NCI-H2029 treated with DMSO at 0.1 percent for 48 hours (cell line): ENCODE results near the gene MYO1D.

Source experiments
- DNase-seq: peaks from one replicate; lab custom pipeline; 2025; lab: John Stamatoyannopoulos, UW

The MYO1D gene

GRCh38 chr17:32504166-32504990 lies 372.5 kb downstream of the MYO1D start:
- DNase-seq = no peak

GRCh38 chr17:32503251-32504165 lies 373.4 kb downstream of the MYO1D start:
- no peak for DNase-seq

- DNase-seq = no peak
Observed at GRCh38 chr17:32502710-32503109, 374.2 kb downstream of the MYO1D start.

GRCh38 chr17:32502013-32502412 lies 374.9 kb downstream of the MYO1D start:
- no peak for DNase-seq

GRCh38 chr17:32498391-32498790 lies 378.5 kb downstream of the MYO1D start:
- peak; percentile 72 for DNase-seq

- DNase-seq = no peak
Observed at GRCh38 chr17:32497431-32498205, 379.3 kb downstream of the MYO1D start.

- DNase-seq = no peak
Observed at GRCh38 chr17:32496395-32497073, 380.4 kb downstream of the MYO1D start.

- no peak for DNase-seq
Observed at GRCh38 chr17:32495359-32496231, 381.3 kb downstream of the MYO1D start.

- no peak for DNase-seq
Observed at GRCh38 chr17:32494621-32495358, 382.1 kb downstream of the MYO1D start.

- DNase-seq = no peak
Observed at GRCh38 chr17:32493976-32494513, 382.9 kb downstream of the MYO1D start.

GRCh38 chr17:32493571-32493970 lies 383.4 kb downstream of the MYO1D start:
- no peak for DNase-seq

- DNase-seq = no peak
Observed at GRCh38 chr17:32492648-32493289, 384.2 kb downstream of the MYO1D start.

- DNase-seq = no peak
Observed at GRCh38 chr17:32492264-32492589, 384.7 kb downstream of the MYO1D start.

- DNase-seq = no peak
Observed at GRCh38 chr17:32491371-32492263, 385.3 kb downstream of the MYO1D start.

GRCh38 chr17:32490101-32490482 lies 386.8 kb downstream of the MYO1D start:
- DNase-seq = no peak

GRCh38 chr17:32489320-32490100 lies 387.4 kb downstream of the MYO1D start:
- DNase-seq = no peak

- DNase-seq = no peak
Observed at GRCh38 chr17:32488604-32489180, 388.2 kb downstream of the MYO1D start.
